Pancreas (tissue), 10 donors: ENCODE data around the gene BDH1. TPM values are rescaled to one million over a fixed set of nuclear protein-coding genes. Genes with fewer than 3 reads are reported as not detected.

Source experiments
- ATAC-seq, 4 donors: fragments of 200-7000 bp; cut with Tn5 transposase; one replicate each; pipeline versions ENCODE4 v1.8.0 to v1.9.1; 2020; ENCODE audit warnings: mild to moderate bottlenecking in 4 of 4, moderate library complexity in 4 of 4
- DNase-seq, 6 donors: peaks; one replicate each; pipeline ENCODE4 v3.0.0-alpha.2; 2020
- FAIRE-seq: peaks from 2 replicates; lab custom pipeline; 2012; peaks lifted over from hg19 to GRCh38; lab: Jason Lieb, UNC
- H3K27ac ChIP-seq, 4 donors: fragments of 200-600 bp; sonication (generic); 1 replicate in 3 of 4; 2 replicates in 1 of 4; pipeline versions ENCODE4 v1.5.0 to v1.8.0; 2020
- H3K27me3 ChIP-seq, 4 donors: fragments of 200-600 bp; one replicate each; pipeline ENCODE4 v1.8.0; 2021
- H3K36me3 ChIP-seq, 3 donors: fragments of 200-600 bp; sonication (generic) in 1 of 3; one replicate each; pipeline versions ENCODE4 v1.5.0 to v1.8.0; 2020 to 2021
- H3K4me1 ChIP-seq, 3 donors: fragments of 200-600 bp; one replicate each; pipeline ENCODE4 v1.8.0; 2021
- H3K4me3 ChIP-seq, 4 donors: fragments of 200-600 bp; sonication (generic) in 2 of 4; one replicate each; pipeline versions ENCODE4 v1.5.0 to v1.8.0; 2020 to 2021
- H3K9me3 ChIP-seq, 4 donors: fragments of 200-600 bp; one replicate each; pipeline ENCODE4 v1.8.0; 2021
- WGBS, 2 donors: extraction: QIAGEN DNeasy Blood & Tissue Kit; methylation state at CpG; one replicate each; pipeline ENCODE4 v1.1.7; 2013; 5-methylcytosine and 5-hydroxymethylcytosine counted together
- intact Hi-C, 3 donors: fragments of 100-400 bp; cut with DNase I; formaldehyde crosslinking; loops; one replicate each; pipeline versions ENCODE4 v1.11.1 to v1.14.2; 2022
- polyA plus RNA-seq, 2 donors: library from polyadenylated mRNA; stranded (reverse); fragments of 200-250 nt; gene quantifications; one replicate each; pipeline ENCODE4 v1.2.3, GENCODE V29; 2013
- total RNA-seq, 6 donors: library from RNA; stranded (reverse); fragmentation: NEBNext Ultra II Directional in 4 of 6; extraction: Animal tissue kit (Norgen Biotek cat#: 25700) in 4 of 6; gene quantifications; one replicate each; pipeline versions ENCODE4 v1.2.1 to v1.2.4, GENCODE V29; 2021 to 2023
- TF ChIP-seq, protein P1 (sequence below), 4 donors: fragments of 200-600 bp; sonication (generic) in 3 of 4; IDR thresholded peaks; one replicate each; pipeline versions ENCODE4 v1.5.0 to v1.8.0; 2021; ENCODE audit warnings: antibody characterized with exemption in 4 of 4
- donor health status: healthy with polysubstance abuse.
- donor health status: DM: no; HTN: no; CAD: no; lungs with moderate emphysema.
- donor health status: DM: no; HTN: no; CAD: no.
- donor health status: control.
- donor health status: control.
- donor health status: Bipolar disorder and iron deficiency.
- donor health status: DM: yes; HTN: yes; CAD: no.
- donor health status: DM: no; HTN: no; CAD: no.
- donor health status: DM: no; HTN: no; CAD: no.
- donor health status: DM: yes; HTN: yes; CAD: no.

Gene BDH1
- total and polyA plus RNA-seq, 8 donors: 2.1 to 20.8 (median 8.3) TPM

- TF ChIP-seq, protein P1, sequence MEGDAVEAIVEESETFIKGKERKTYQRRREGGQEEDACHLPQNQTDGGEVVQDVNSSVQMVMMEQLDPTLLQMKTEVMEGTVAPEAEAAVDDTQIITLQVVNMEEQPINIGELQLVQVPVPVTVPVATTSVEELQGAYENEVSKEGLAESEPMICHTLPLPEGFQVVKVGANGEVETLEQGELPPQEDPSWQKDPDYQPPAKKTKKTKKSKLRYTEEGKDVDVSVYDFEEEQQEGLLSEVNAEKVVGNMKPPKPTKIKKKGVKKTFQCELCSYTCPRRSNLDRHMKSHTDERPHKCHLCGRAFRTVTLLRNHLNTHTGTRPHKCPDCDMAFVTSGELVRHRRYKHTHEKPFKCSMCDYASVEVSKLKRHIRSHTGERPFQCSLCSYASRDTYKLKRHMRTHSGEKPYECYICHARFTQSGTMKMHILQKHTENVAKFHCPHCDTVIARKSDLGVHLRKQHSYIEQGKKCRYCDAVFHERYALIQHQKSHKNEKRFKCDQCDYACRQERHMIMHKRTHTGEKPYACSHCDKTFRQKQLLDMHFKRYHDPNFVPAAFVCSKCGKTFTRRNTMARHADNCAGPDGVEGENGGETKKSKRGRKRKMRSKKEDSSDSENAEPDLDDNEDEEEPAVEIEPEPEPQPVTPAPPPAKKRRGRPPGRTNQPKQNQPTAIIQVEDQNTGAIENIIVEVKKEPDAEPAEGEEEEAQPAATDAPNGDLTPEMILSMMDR (IDR thresholded peaks at IDR 0.05): no peak
- Histone ChIP-seq H3K9me3 (no peaks in the 10 kb centered on the region), H3K36me3 (no peaks in the 10 kb centered on the region), H3K4me3 (no peak overlapping the region), H3K27ac (no peak overlapping the region), H3K4me1 (peaks cover 0 to 4% (median 0%) of the 10 kb centered on the region in 3 donors), H3K27me3 (no peaks in the 10 kb centered on the region)
- WGBS, 2 donors: 48 to 56% methylated on average over 3 of the region's 3 CpGs
- DNase-seq: no peak
- no peak for FAIRE-seq
- intact Hi-C loops: no loop called here
- no peak for ATAC-seq
These were observed 3.9 kb upstream of the BDH1 start for GRCh38 chr3:197559651-197560050.

DNA sequence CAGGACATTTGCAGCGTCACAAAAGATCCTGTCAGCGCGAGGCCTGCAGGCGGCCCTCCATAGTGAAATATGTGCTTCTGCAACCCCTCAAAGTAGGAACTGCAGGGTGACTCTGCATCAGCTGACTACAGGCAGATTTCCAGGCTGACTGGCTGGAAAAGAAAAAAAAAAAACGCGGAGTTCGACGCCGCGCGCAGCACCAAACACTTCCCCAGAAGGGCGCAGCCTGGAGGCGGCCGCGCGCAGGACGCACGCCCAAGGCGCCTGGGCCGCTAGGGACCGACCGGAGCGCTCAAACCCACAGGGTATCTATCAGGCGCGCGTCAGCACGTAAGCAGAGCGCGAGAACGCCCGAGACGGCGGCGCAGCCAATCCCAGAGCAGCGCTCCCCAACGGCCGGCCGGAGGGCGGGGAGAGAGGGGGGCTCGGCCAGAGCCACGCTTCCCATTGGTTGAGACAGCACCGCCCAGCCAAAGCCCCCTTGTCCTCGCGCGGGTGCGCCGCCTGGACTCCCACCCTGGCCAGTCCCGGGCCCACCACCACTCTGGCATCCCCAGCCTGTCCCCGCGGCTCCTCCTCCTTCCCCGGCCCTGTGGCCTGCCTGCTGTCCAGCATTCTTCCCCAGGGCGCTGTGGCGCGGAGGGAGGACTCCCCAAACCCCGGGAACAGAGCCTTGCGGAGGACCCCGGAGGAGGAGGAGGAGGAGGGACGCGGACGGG, 1.0 kb downstream of the BDH1 start:
- TF ChIP-seq, protein P1 (IDR thresholded peaks at IDR 0.05): peak; percentile 28 to 59 (median 38)
- H3K27ac ChIP-seq: peak overlapping the region; percentile 77 to 96 (median 88)
- 0 to 1% methylated on average over 52 to 60 of the region's 60 CpGs for WGBS, 2 donors
- DNase-seq (peak; percentile 93 to 98 (median 95)), ATAC-seq (peak; percentile 96 to 99 (median 98)), FAIRE-seq (no peak)
- peaks cover 0 to 4% (median 4%) of the 10 kb centered on the region in 3 donors for H3K4me1 ChIP-seq
- intact Hi-C loops: no loop called here
- H3K4me3 ChIP-seq: peak overlapping the region; percentile 58 to 74 (median 63)
- no peaks in the 10 kb centered on the region for H3K36me3 ChIP-seq
- H3K9me3 ChIP-seq: no peaks in the 10 kb centered on the region
- no peaks in the 10 kb centered on the region for H3K27me3 ChIP-seq

GRCh38 chr3:197554196-197554561, 1.6 kb downstream of the BDH1 start:
- WGBS, 2 donors: 27 to 31% methylated on average over 10 of the region's 10 CpGs
- H3K9me3 ChIP-seq: no peaks in the 10 kb centered on the region
- ATAC-seq (peak in 1 of 4 donors; percentile 2), FAIRE-seq (no peak), DNase-seq (no peak)
- H3K4me1 ChIP-seq: peaks cover 0 to 4% (median 4%) of the 10 kb centered on the region in 3 donors
- H3K4me3 ChIP-seq: peak overlapping the region in 3 of 4 donors; percentile 59 to 74 (median 67)
- H3K27me3 ChIP-seq: no peaks in the 10 kb centered on the region
- peak overlapping the region; percentile 77 to 96 (median 88) for H3K27ac ChIP-seq
- TF ChIP-seq, protein P1 (IDR thresholded peaks at IDR 0.05): no peak
- no peaks in the 10 kb centered on the region for H3K36me3 ChIP-seq
- intact Hi-C loops: no loop called here

DNA sequence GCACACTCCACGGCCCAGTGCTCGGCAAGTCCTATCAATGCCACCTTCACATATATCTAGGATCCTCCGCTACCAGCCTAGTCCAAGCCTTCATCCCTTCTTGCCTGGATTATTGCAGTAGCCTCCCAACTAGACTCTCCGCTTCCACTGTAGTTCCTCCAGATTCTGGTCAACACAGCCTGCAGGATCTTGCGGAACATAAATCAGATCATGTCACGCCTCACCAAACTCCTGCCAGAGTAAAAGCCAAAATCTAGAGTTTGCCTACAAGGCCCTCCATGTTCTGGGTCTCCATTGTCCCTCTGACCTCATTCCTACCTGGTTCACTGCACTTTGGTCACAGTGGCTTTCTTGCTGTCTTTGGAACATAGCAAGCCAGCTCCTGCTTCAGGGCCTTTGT, 3.6 kb downstream of the BDH1 start:
- H3K27me3 ChIP-seq: no peaks in the 10 kb centered on the region
- H3K4me1 ChIP-seq: peaks cover 0 to 4% (median 4%) of the 10 kb centered on the region in 3 donors
- TF ChIP-seq, protein P1 (IDR thresholded peaks at IDR 0.05): no peak
- no peak overlapping the region for H3K4me3 ChIP-seq
- no peak for ATAC-seq
- H3K9me3 ChIP-seq: no peaks in the 10 kb centered on the region
- intact Hi-C loops: no loop called here
- FAIRE-seq: no peak
- no peak for DNase-seq
- 97 to 99% methylated on average over 6 of the region's 6 CpGs for WGBS, 2 donors
- no peak overlapping the region for H3K27ac ChIP-seq
- no peaks in the 10 kb centered on the region for H3K36me3 ChIP-seq

DNA sequence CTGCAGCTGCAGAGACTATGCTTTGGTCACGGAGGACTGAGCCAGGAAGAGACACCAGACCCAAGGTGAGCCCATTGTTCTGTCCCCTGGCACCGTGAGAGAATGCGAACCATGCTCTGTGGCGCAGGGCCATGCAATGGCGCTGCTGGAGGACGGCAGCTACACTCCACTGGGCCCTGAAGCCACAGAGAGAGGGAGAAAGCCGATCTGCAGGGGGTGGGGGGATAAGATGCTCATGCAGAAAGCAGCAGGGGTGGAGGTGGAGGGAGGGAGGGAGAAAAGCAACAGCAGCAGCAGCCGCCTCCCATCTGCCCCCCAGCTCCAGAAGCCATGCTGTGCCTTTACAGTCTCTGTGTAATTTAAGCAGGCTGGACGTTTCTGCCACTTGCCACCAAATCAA, 5.3 kb downstream of the BDH1 start:
- Histone ChIP-seq H3K4me1 (peaks cover 0 to 4% (median 0%) of the 10 kb centered on the region in 3 donors), H3K27ac (no peak overlapping the region), H3K27me3 (no peaks in the 10 kb centered on the region), H3K4me3 (no peak overlapping the region), H3K9me3 (no peaks in the 10 kb centered on the region), H3K36me3 (no peaks in the 10 kb centered on the region)
- intact Hi-C loops: no loop called here
- TF ChIP-seq, protein P1 (IDR thresholded peaks at IDR 0.05): no peak
- no peak for FAIRE-seq
- no peak for ATAC-seq
- DNase-seq: no peak
- WGBS, 2 donors: 74 to 76% methylated on average over 9 of the region's 9 CpGs
